Mesenchymal stem cell (in vitro differentiated cells and primary cell): Measurements from ENCODE around the gene SYNJ1.

Source experiments
- DNase-seq: peaks from one replicate; pipeline ENCODE4 v3.0.0-alpha.2; 2013
- H2AFZ ChIP-seq: one replicate; pipeline ENCODE4 v1.6.1; 2013; ENCODE audit warnings: low read depth, mild to moderate bottlenecking, control low read depth, inconsistent platforms, low read length, moderate library complexity
- H2AK5ac ChIP-seq: 2 replicates; pipeline ENCODE4 v1.6.1; 2013; ENCODE audit warnings: low read length, moderate library complexity, mild to moderate bottlenecking, inconsistent platforms; ENCODE audit not compliant: severe bottlenecking
- H2BK120ac ChIP-seq: one replicate; pipeline ENCODE4 v1.6.1; 2013; ENCODE audit warnings: low read depth, mild to moderate bottlenecking, inconsistent platforms, low read length, moderate library complexity
- H2BK12ac ChIP-seq, 2 experiments: one replicate each; pipeline ENCODE4 v1.6.1; 2013; ENCODE audit warnings: inconsistent platforms in 2 of 2, low read length in 2 of 2, mild to moderate bottlenecking in 2 of 2, moderate library complexity in 2 of 2, control low read depth in 1 of 2
- H2BK15ac ChIP-seq: one replicate; pipeline ENCODE4 v1.6.1; 2013; ENCODE audit warnings: mild to moderate bottlenecking, low read depth, inconsistent platforms; ENCODE audit not compliant: poor library complexity, severe bottlenecking
- H2BK5ac ChIP-seq: 2 replicates; pipeline ENCODE4 v1.6.1; 2013; ENCODE audit warnings: low read depth, mild to moderate bottlenecking, low read length, control low read depth, inconsistent platforms; ENCODE audit not compliant: poor library complexity, severe bottlenecking
- H3K14ac ChIP-seq, 2 experiments: one replicate each; pipeline ENCODE4 v1.6.1; 2013; ENCODE audit warnings: inconsistent platforms in 2 of 2, low read length in 2 of 2, control low read depth in 1 of 2, mild to moderate bottlenecking in 1 of 2, moderate library complexity in 1 of 2
- H3K18ac ChIP-seq, 2 experiments: one replicate each; pipeline ENCODE4 v1.6.1; 2013; ENCODE audit warnings: inconsistent platforms in 2 of 2, low read length in 2 of 2, control low read depth in 1 of 2, low read depth in 1 of 2, mild to moderate bottlenecking in 1 of 2
- H3K23ac ChIP-seq, 2 experiments: one replicate each; pipeline ENCODE4 v1.6.1; 2013; ENCODE audit warnings: inconsistent platforms in 2 of 2, low read length in 2 of 2, mild to moderate bottlenecking in 2 of 2, moderate library complexity in 2 of 2, control low read depth in 1 of 2
- H3K27ac ChIP-seq: 2 replicates; pipeline ENCODE4 v1.5.1; 2013; ENCODE audit warnings: mild to moderate bottlenecking, moderate library complexity, low read length, control low read depth, inconsistent platforms; ENCODE audit not compliant: poor library complexity, severe bottlenecking
- H3K27me3 ChIP-seq, 2 experiments: 2 replicates each; pipeline versions ENCODE4 v1.6.1 to v1.7.0; 2013; ENCODE audit warnings: low read length in 2 of 2, mild to moderate bottlenecking in 2 of 2, moderate library complexity in 2 of 2, control low read depth in 1 of 2, inconsistent platforms in 1 of 2; ENCODE audit not compliant: control insufficient read depth in 1 of 2, insufficient read depth in 1 of 2
- H3K36me3 ChIP-seq, 2 experiments: 2 replicates each; pipeline versions ENCODE4 v1.6.1 to v1.7.0; 2013; ENCODE audit warnings: low read length in 2 of 2, control low read depth in 1 of 2, inconsistent platforms in 1 of 2, low read depth in 1 of 2, mild to moderate bottlenecking in 1 of 2; ENCODE audit not compliant: insufficient read depth in 2 of 2, control insufficient read depth in 1 of 2
- H3K4ac ChIP-seq, 2 experiments: one replicate each; pipeline ENCODE4 v1.6.1; 2013; ENCODE audit warnings: inconsistent platforms in 2 of 2, low read length in 2 of 2, mild to moderate bottlenecking in 2 of 2, moderate library complexity in 2 of 2, control low read depth in 1 of 2, low read depth in 1 of 2
- H3K4me1 ChIP-seq: 2 replicates; pipeline ENCODE4 v1.6.1; 2013; ENCODE audit warnings: low read depth, low read length, control low read depth; ENCODE audit not compliant: control insufficient read depth, insufficient read depth
- H3K4me2 ChIP-seq: 2 replicates; pipeline ENCODE4 v1.6.1; 2013; ENCODE audit warnings: low read length, mild to moderate bottlenecking, inconsistent platforms; ENCODE audit not compliant: poor library complexity, severe bottlenecking
- H3K4me3 ChIP-seq, 2 experiments: 2 replicates each; pipeline versions ENCODE4 v1.5.1 to v1.7.0; 2013; ENCODE audit warnings: low read length in 2 of 2, mild to moderate bottlenecking in 2 of 2, control low read depth in 1 of 2, low read depth in 1 of 2; ENCODE audit not compliant: insufficient read depth in 1 of 2
- H3K79me1 ChIP-seq: replicated peaks from 2 replicates; pipeline ENCODE4 v1.6.1; 2013; ENCODE audit warnings: mild to moderate bottlenecking, control low read depth, low read length, inconsistent platforms; ENCODE audit not compliant: poor library complexity, severe bottlenecking
- H3K9ac ChIP-seq: 2 replicates; pipeline ENCODE4 v1.7.0; 2013; ENCODE audit warnings: mild to moderate bottlenecking, low read length, moderate library complexity
- H3K9me3 ChIP-seq: 2 replicates; pipeline ENCODE4 v1.7.0; 2013; ENCODE audit warnings: mild to moderate bottlenecking, low read length; ENCODE audit not compliant: control insufficient read depth
- H4K8ac ChIP-seq: one replicate; pipeline ENCODE4 v1.6.1; 2013; ENCODE audit warnings: inconsistent platforms, mild to moderate bottlenecking, low read length, moderate library complexity
- H4K91ac ChIP-seq: one replicate; pipeline ENCODE4 v1.6.1; 2013; ENCODE audit warnings: mild to moderate bottlenecking, low read length, inconsistent platforms
- WGBS: methylation state at CpG from one replicate; pipeline ENCODE4 v1.1.7; 2013; ENCODE audit warnings: mixed read lengths; 5-methylcytosine and 5-hydroxymethylcytosine counted together

Gene SYNJ1

DNA sequence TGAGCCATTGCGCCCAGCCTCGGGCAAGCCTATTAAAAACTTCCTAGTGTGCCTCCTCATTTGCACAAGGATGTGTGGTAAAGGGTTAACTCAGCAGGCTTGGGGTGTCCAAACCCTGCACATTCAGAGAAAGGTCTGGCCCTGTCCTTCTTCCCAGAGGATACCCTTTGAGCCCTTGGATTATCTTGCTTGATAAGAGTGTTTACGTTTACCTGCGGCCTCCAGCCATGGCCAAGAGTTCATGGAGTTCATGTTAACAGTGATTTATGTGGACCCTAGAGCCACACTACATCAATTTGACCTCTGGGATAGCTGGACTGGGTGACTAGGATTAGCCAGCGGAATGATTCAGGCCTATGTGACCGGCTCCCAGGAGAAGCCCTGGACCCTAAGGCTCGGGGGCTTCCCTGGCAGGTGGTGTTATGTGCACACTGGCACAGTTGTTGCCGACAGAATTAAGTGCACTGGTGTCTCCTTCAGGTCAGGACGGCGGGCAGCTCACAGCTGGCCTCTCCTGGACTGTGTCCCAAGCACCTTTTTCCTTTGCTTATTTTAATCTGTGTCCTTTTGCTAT lies 134.8 kb downstream of the SYNJ1 start:
- Histone ChIP-seq H3K79me1 (no peaks in the 10 kb centered on the region), H2BK12ac (no peak overlapping the region), H3K27me3 (no peaks in the 10 kb centered on the region), H3K4ac (no peak overlapping the region), H3K18ac (no peak overlapping the region), H2BK15ac (no peak overlapping the region), H3K4me1 (peaks cover 5% of the 10 kb centered on the region), H2AFZ (no peak overlapping the region), H3K9ac (no peak overlapping the region), H4K91ac (no peak overlapping the region), H2AK5ac (no peak overlapping the region), H3K9me3 (no peaks in the 10 kb centered on the region), H3K4me2 (no peak overlapping the region), H2BK5ac (no peak overlapping the region), H3K14ac (no peak overlapping the region), H3K27ac (no peak overlapping the region), H4K8ac (no peak overlapping the region), H2BK120ac (no peak overlapping the region), H3K23ac (peak overlapping the region in 1 of 2 experiments; percentile 64), H3K4me3 (no peak overlapping the region), H3K36me3 (no peaks in the 10 kb centered on the region)
- WGBS: 80% methylated on average over 10 of the region's 10 CpGs
- DNase-seq: no peak

DNA sequence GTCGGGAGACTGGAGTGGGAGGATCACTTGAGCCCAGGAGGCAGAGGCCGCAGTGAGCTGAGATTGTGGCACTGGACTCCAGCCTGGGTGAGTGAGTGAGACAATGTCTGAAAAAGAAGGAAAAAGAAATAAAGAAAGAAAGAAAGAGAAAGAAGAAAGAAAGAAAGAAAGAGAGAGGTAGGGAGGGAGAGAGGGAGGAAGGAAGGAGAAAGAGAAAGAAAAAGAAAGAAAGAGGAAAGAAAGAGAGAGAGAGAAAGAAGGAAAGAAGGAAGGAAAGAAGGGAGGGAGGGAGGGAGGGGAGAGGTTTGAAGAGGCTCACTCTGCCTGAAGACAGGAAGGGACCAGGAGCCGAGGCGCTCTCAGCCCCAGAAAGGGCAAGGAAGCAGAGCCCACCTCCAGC lies 137.7 kb downstream of the SYNJ1 start:
- no peaks in the 10 kb centered on the region for H3K36me3 ChIP-seq

DNA sequence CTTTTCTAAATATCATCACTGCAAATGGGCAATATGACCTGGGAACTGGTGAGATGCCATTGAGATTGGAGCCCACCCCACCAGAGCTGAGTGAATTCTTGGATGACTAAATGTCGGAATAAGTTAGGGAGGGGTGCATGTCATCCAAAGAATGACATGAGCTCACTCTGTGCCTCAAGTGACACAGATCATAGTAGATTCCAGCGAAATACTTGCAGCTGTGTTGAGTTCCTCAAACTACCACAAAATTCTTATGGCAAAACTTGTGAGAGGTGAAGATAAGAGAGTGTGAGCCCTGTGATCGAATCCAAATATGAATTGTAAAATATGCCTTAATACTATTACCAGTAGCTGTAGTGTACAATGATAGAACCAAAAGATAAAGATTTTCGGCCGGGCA lies 140.2 kb downstream of the SYNJ1 start:
- Histone ChIP-seq H3K79me1 (no peaks in the 10 kb centered on the region), H3K9ac (no peak overlapping the region), H2BK5ac (no peak overlapping the region), H4K8ac (no peak overlapping the region), H3K4ac (no peak overlapping the region), H3K27ac (no peak overlapping the region), H3K27me3 (peaks cover 29 to 31% of the 10 kb centered on the region in 2 experiments), H4K91ac (no peak overlapping the region), H3K18ac (no peak overlapping the region), H3K36me3 (no peaks in the 10 kb centered on the region), H3K9me3 (no peaks in the 10 kb centered on the region), H3K4me1 (peaks cover 3% of the 10 kb centered on the region), H3K4me3 (no peak overlapping the region), H2BK12ac (no peak overlapping the region), H2BK120ac (no peak overlapping the region), H2AK5ac (no peak overlapping the region), H3K23ac (no peak overlapping the region), H2AFZ (no peak overlapping the region), H2BK15ac (no peak overlapping the region), H3K4me2 (no peak overlapping the region), H3K14ac (no peak overlapping the region)
- DNase-seq: no peak
- 98% methylated on average over 3 of the region's 5 CpGs for WGBS

More for the DNA sequence above, 137.7 kb downstream of the SYNJ1 start:
- H3K14ac ChIP-seq: no peak overlapping the region
- H2BK120ac ChIP-seq: no peak overlapping the region
- no peaks in the 10 kb centered on the region for H3K9me3 ChIP-seq
- WGBS: 83% methylated on average over 4 of the region's 4 CpGs
- H2BK12ac ChIP-seq: no peak overlapping the region
- H3K4me2 ChIP-seq: no peak overlapping the region
- H2AK5ac ChIP-seq: no peak overlapping the region
- H4K91ac ChIP-seq: no peak overlapping the region
- no peak overlapping the region for H3K4me3 ChIP-seq
- H3K4me1 ChIP-seq: peaks cover 1% of the 10 kb centered on the region
- H2BK15ac ChIP-seq: no peak overlapping the region
- H3K4ac ChIP-seq: no peak overlapping the region
- no peak overlapping the region for H3K27ac ChIP-seq
- H3K9ac ChIP-seq: no peak overlapping the region
- no peak overlapping the region for H2BK5ac ChIP-seq
- no peak overlapping the region for H3K23ac ChIP-seq
- H2AFZ ChIP-seq: no peak overlapping the region
- DNase-seq: no peak
- H3K27me3 ChIP-seq: peaks cover 18 to 19% of the 10 kb centered on the region in 2 experiments
- H4K8ac ChIP-seq: no peak overlapping the region
- H3K79me1 ChIP-seq: no peaks in the 10 kb centered on the region
- H3K18ac ChIP-seq: no peak overlapping the region

DNA sequence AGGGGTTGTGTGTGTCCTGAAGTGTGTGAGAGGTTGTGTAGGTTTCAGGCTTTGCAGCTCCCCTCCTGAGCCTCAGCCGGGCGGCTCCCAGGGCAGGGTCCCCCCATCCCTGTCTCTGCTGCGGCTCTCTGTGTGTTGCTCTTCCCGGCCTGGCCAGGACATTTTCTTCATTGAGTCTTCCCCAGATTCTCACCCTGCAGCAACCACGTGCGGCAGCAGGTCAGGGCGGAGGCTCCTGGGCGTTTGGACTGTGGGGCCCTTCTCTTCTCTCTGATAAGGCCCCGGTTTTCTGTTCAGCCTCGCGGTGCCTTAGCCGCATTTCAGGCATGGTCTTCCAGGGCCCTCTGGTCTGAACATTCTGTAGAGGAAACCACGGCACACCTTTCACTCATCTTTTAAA lies 140.7 kb downstream of the SYNJ1 start:
- Histone ChIP-seq H3K4ac (no peak overlapping the region), H4K8ac (no peak overlapping the region), H2BK12ac (no peak overlapping the region), H2BK15ac (no peak overlapping the region), H3K14ac (no peak overlapping the region), H2BK120ac (no peak overlapping the region), H3K23ac (no peak overlapping the region), H3K4me1 (peaks cover 3% of the 10 kb centered on the region), H3K4me2 (no peak overlapping the region), H3K36me3 (no peaks in the 10 kb centered on the region), H3K18ac (no peak overlapping the region), H4K91ac (no peak overlapping the region), H3K79me1 (no peaks in the 10 kb centered on the region), H2AK5ac (no peak overlapping the region), H3K4me3 (no peak overlapping the region), H3K9me3 (no peaks in the 10 kb centered on the region), H2BK5ac (no peak overlapping the region), H3K27me3 (peaks cover 29 to 31% of the 10 kb centered on the region in 2 experiments), H2AFZ (no peak overlapping the region), H3K27ac (no peak overlapping the region), H3K9ac (no peak overlapping the region)
- WGBS: 80% methylated on average over 12 of the region's 13 CpGs
- DNase-seq: no peak
